Kidney (tissue), 14 donors: Measurements from ENCODE around the gene VLDLR. TPM values are rescaled to one million over a fixed set of nuclear protein-coding genes. Genes with fewer than 3 reads are reported as not detected.
A peak's percentile ranks its signal among the peaks of the same experiment; 100 is the strongest.
"Not testable (repeated sequence)": the region's sequence is repeated elsewhere in the genome, so short reads cannot be mapped to it uniquely, and the experiment has no call there.

Source experiments
- DNase-seq, 5 donors: peaks; one replicate each; pipeline ENCODE4 v3.0.0-alpha.2; 2013 to 2020
- FAIRE-seq: peaks from 2 replicates; lab custom pipeline; 2012; peaks lifted over from hg19 to GRCh38; lab: Jason Lieb, UNC
- H3K27ac ChIP-seq, 2 donors: one replicate each; pipeline ENCODE4 v1.7.0; 2013; ENCODE audit warnings: low read depth in 2 of 2, low read length in 2 of 2, inconsistent platforms in 1 of 2
- H3K27me3 ChIP-seq: one replicate; pipeline ENCODE4 v1.7.1; 2013; ENCODE audit warnings: low read length, inconsistent platforms; ENCODE audit not compliant: control insufficient read depth, insufficient read depth
- H3K36me3 ChIP-seq, 3 donors: one replicate each; pipeline versions ENCODE4 v1.7.0 to v1.7.1; 2013; ENCODE audit warnings: low read length in 3 of 3, control low read depth in 1 of 3, inconsistent platforms in 1 of 3; ENCODE audit not compliant: insufficient read depth in 3 of 3, control insufficient read depth in 2 of 3
- H3K4me1 ChIP-seq, 3 donors: one replicate each; pipeline versions ENCODE4 v1.7.0 to v1.7.1; 2013; ENCODE audit warnings: low read length in 3 of 3, inconsistent platforms in 1 of 3, low read depth in 1 of 3; ENCODE audit not compliant: control insufficient read depth in 2 of 3, insufficient read depth in 2 of 3
- H3K4me3 ChIP-seq, 3 donors: one replicate each; pipeline versions ENCODE4 v1.7.0 to v1.8.1; 2013; ENCODE audit warnings: low read length in 3 of 3, control low read depth in 1 of 3, inconsistent platforms in 1 of 3
- H3K9ac ChIP-seq, 3 donors: one replicate each; pipeline versions ENCODE4 v1.7.0 to v1.7.1; 2013; ENCODE audit warnings: low read length in 3 of 3, control low read depth in 1 of 3, inconsistent platforms in 1 of 3
- H3K9me3 ChIP-seq, 3 donors: one replicate each; pipeline versions ENCODE4 v1.7.0 to v1.7.1; 2013; ENCODE audit warnings: low read length in 3 of 3, control low read depth in 1 of 3, inconsistent platforms in 1 of 3; ENCODE audit not compliant: control insufficient read depth in 2 of 3, insufficient read depth in 1 of 3
- CTCF ChIP-seq: IDR thresholded peaks from 3 replicates; pipeline ENCODE4 v1.5.1; 2012; ENCODE audit warnings: mild to moderate bottlenecking, moderate library complexity, borderline replicate concordance; ENCODE audit not compliant: insufficient read depth; ENCODE audit errors: extremely low read depth
- intact Hi-C: fragments of 100-400 bp; cut with DNase I; formaldehyde crosslinking; loops from one replicate; pipeline ENCODE4 v1.11.1; 2022
- polyA plus RNA-seq: library from polyadenylated mRNA; stranded (reverse); fragments of 350-450 nt; fragmentation: Illumina TruSeq; extraction: RNeasy Lipid Tissue Mini Kit (QIAGEN cat#74804); gene quantifications from one replicate; pipeline ENCODE4 v1.2.3, GENCODE V29; 2014; ENCODE audit warnings: low read depth, low replicate concordance; ENCODE audit not compliant: insufficient read depth
- total RNA-seq: library from RNA; stranded (reverse); fragmentation: NEBNext Ultra II Directional; extraction: Animal tissue kit (Norgen Biotek cat#: 25700); gene quantifications from one replicate; pipeline ENCODE4 v1.2.1, GENCODE V29; 2021
- donor health status: control.
- donor health status: control.
- donor health status: control.
- donor health status: control.
- donor health status: control.
- donor health status: DM: yes; HTN: yes; CAD: no.
- donor health status: Normal renal cell carcinoma (clear cell type).

The VLDLR gene
- total and polyA plus RNA-seq, 2 donors from 2014 or later = 8.6 to 24.2 TPM

- FAIRE-seq = no peak
- no peaks in the 10 kb centered on the region for H3K36me3 ChIP-seq
- no peak overlapping the region for H3K27ac ChIP-seq
- TF ChIP-seq CTCF = no peak
- peak in 2 of 5 donors; percentile 16 to 26 for DNase-seq
- H3K9ac ChIP-seq = no peak overlapping the region
- no peaks in the 10 kb centered on the region for H3K27me3 ChIP-seq
- no peaks in the 10 kb centered on the region for H3K4me1 ChIP-seq
- intact Hi-C loops = no loop called here
- H3K9me3 ChIP-seq = no peaks in the 10 kb centered on the region
- no peak overlapping the region for H3K4me3 ChIP-seq
These were observed 79.4 kb downstream of the VLDLR start for GRCh38 chr9:2700909-2701550.

GRCh38 chr9:2704504-2704903 is 82.9 kb downstream of the VLDLR start:
- Histone ChIP-seq H3K4me3 (no peak overlapping the region), H3K9ac (no peak overlapping the region), H3K4me1 (no peaks in the 10 kb centered on the region), H3K9me3 (no peaks in the 10 kb centered on the region), H3K36me3 (no peaks in the 10 kb centered on the region), H3K27me3 (no peaks in the 10 kb centered on the region), H3K27ac (no peak overlapping the region)
- intact Hi-C loops = no loop called here
- no peak for DNase-seq
- no peak for TF ChIP-seq CTCF
- FAIRE-seq = peak; percentile 3

- FAIRE-seq, intact Hi-C loops: not testable (repeated sequence)
These were observed 85.7 kb downstream of the VLDLR start for GRCh38 chr9:2707256-2707655.

More at GRCh38 chr9:2707256-2707655, 85.7 kb downstream of the VLDLR start:
- not testable (repeated sequence) for DNase-seq, H3K36me3 ChIP-seq, H3K9ac ChIP-seq, H3K27ac ChIP-seq, H3K27me3 ChIP-seq, H3K9me3 ChIP-seq, H3K4me3 ChIP-seq, H3K4me1 ChIP-seq

Other genes starting within 250 kb of the VLDLR start
- not detected for gene KCNV2, start 95.7 kb downstream of the VLDLR start, total RNA-seq
- gene KCNV2, start 95.7 kb downstream of the VLDLR start, polyA plus RNA-seq = not detected
- gene PUM3, start 222.3 kb downstream of the VLDLR start, total RNA-seq = 51.4 TPM
- gene PUM3, start 222.3 kb downstream of the VLDLR start, polyA plus RNA-seq = 42.7 TPM